ENCODE measurements around the gene OPA1. TPM values are rescaled to one million over a fixed set of nuclear protein-coding genes. Genes with fewer than 3 reads are reported as not detected.

The OPA1 gene
- total and polyA plus RNA-seq, 2 of the 4 experiments (the other 2 are of a cell fraction) = 17.8 to 73.7 TPM

DNA sequence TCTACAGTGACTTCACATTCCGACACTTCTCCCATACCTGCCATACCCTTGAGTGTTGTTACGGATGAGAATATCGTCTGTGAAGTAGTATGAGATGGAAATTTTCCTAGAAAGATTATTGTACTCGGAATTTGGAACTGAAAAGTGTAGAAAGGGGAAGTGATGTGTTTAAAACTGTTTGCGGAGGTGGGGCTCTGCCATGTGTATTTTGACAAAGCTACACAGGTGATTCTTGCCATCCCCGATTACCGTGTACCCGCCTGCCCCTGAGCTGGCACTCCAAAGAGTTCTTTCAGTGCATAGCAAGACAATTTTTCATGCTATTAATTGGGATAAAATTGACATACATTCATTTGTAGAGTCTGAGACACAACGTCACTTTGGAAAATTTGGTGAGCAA lies 81.7 kb downstream of the OPA1 start:
- dilution Hi-C loops (cut with HindIII; ENCODE audit: low sequenced_read_pairs, unreplicated experiment) (no loop called here), in situ Hi-C loops (cut with MboI; ENCODE audit: low sequenced_read_pairs) (no loop called here), intact Hi-C loops (cut with micrococcal nuclease) (loop anchor here (5.0 kb wide), 1 partner anchor 78 kb away; no protein-coding TSS in a partner anchor)
- no peak overlapping the region for H2BK120ac ChIP-seq (ENCODE audit: low read depth, low read length)
- no peak for TF ChIP-seq MAFK (IDR thresholded peaks at IDR 0.05; ENCODE audit: low read depth, low read length)
- H3K27ac ChIP-seq (ENCODE audit: insufficient read depth, low read length) = no peak overlapping the region
- H3K18ac ChIP-seq (ENCODE audit: low read depth, low read length) = no peak overlapping the region
- no peak overlapping the region for H4K8ac ChIP-seq (ENCODE audit: low read depth in 2 of 2, low read length in 2 of 2)
- no peak overlapping the region for H3K4me3 ChIP-seq (ENCODE audit: insufficient read depth, low read depth, low read length)
- no peak overlapping the region for H2AK5ac ChIP-seq (ENCODE audit: low read depth, low read length)
- H3K4me2 ChIP-seq (ENCODE audit: low read depth, low read length) = no peak overlapping the region
- no peak overlapping the region for H2AFZ ChIP-seq (replicated peaks; ENCODE audit: low read length, poor library complexity)
- ChIA-PET CTCF (no interaction called here), POLR2A (ENCODE audit: unreplicated experiment) (no interaction called here)
- H3K36me3 ChIP-seq (ENCODE audit: control insufficient read depth, insufficient read depth, low read length) = peaks cover 1% of the 10 kb centered on the region; the same call in 1 of the 2 replicates
- H4K20me1 ChIP-seq (ENCODE audit: insufficient read depth, low read length) = no peaks in the 10 kb centered on the region
- WGBS, 2 experiments (ENCODE audit: extremely low coverage in 2 of 2, insufficient read length in 1 of 2) = 93% methylated on average over 2 of the region's 9 CpGs; no CpG with 5 or more reads in 1 of the 2 experiments
- H4K5ac ChIP-seq (ENCODE audit: low read depth, low read length) = no peak overlapping the region
- no peak overlapping the region for H3K14ac ChIP-seq (replicated peaks; ENCODE audit: low read depth, low read length)
- no peaks in the 10 kb centered on the region for H3K79me1 ChIP-seq (ENCODE audit: low read depth in 1 of 2, low read length in 2 of 2)
- no peak overlapping the region for H2BK15ac ChIP-seq (ENCODE audit: low read depth, low read length)
- no peaks in the 10 kb centered on the region for H3K9me3 ChIP-seq (ENCODE audit: control insufficient read depth, insufficient read depth, low read length)
- no peak overlapping the region for H4K91ac ChIP-seq (ENCODE audit: insufficient read depth, low read depth, low read length)
- no peaks in the 10 kb centered on the region for H3K9me1 ChIP-seq (ENCODE audit: insufficient read depth, low read length)
- H3K9ac ChIP-seq (ENCODE audit: low read depth, low read length) = no peak overlapping the region
- no peak overlapping the region for H3K4ac ChIP-seq (ENCODE audit: low read depth, low read length)
- H3K23ac ChIP-seq (ENCODE audit: low read depth, low read length) = no peak overlapping the region
- no peaks in the 10 kb centered on the region for H3K4me1 ChIP-seq (ENCODE audit: control insufficient read depth, insufficient read depth, low read length)
- no peak overlapping the region for H2AK9ac ChIP-seq (replicated peaks; ENCODE audit: low read depth, low read length, poor library complexity)
- no peak overlapping the region for H2BK5ac ChIP-seq (ENCODE audit: low read depth, low read length, poor library complexity, severe bottlenecking)
- H2BK20ac ChIP-seq (ENCODE audit: low read depth, low read length) = no peak overlapping the region
- no peak overlapping the region for H3K56ac ChIP-seq (ENCODE audit: extremely low read depth, insufficient read depth, low read length)
- no peak for ATAC-seq (ENCODE audit: low read depth)
- DNase-seq = no peak
- H3K27me3 ChIP-seq (ENCODE audit: control insufficient read depth, insufficient read depth, low read length) = no peaks in the 10 kb centered on the region
- BruUV-seq (replicated peaks) = no TSS peak
